GM12873 (cell line): Measurements from ENCODE around the gene TFAM.

ENCODE experiments used
- CTCF ChIP-seq: IDR thresholded peaks from 2 replicates; pipeline ENCODE4 v1.5.1; 2012; ENCODE audit warnings: low read depth, mild to moderate bottlenecking, moderate library complexity, low read length, control low read depth; ENCODE audit not compliant: insufficient read depth; ENCODE audit errors: missing control alignments

The TFAM gene

GRCh38 chr10:58373442-58373827 is 11.8 kb upstream of the TFAM start:
- no peak for TF ChIP-seq CTCF

GRCh38 chr10:58382489-58382995 is 2.7 kb upstream of the TFAM start:
- TF ChIP-seq CTCF: no peak

GRCh38 chr10:58384095-58384494 is 1.1 kb upstream of the TFAM start:
- no peak for TF ChIP-seq CTCF

- TF ChIP-seq CTCF: no peak
Measured at GRCh38 chr10:58384544-58384998, 639 bp upstream of the TFAM start.

- TF ChIP-seq CTCF: no peak
Measured at GRCh38 chr10:58385784-58386112, 538 bp downstream of the TFAM start.

GRCh38 chr10:58389024-58389423 is 3.8 kb downstream of the TFAM start:
- TF ChIP-seq CTCF: no peak

- no peak for TF ChIP-seq CTCF
Measured at GRCh38 chr10:58393317-58393716, 8.1 kb downstream of the TFAM start.
